Measurements from ENCODE around the gene NMRAL1.

NMRAL1 gene

DNA sequence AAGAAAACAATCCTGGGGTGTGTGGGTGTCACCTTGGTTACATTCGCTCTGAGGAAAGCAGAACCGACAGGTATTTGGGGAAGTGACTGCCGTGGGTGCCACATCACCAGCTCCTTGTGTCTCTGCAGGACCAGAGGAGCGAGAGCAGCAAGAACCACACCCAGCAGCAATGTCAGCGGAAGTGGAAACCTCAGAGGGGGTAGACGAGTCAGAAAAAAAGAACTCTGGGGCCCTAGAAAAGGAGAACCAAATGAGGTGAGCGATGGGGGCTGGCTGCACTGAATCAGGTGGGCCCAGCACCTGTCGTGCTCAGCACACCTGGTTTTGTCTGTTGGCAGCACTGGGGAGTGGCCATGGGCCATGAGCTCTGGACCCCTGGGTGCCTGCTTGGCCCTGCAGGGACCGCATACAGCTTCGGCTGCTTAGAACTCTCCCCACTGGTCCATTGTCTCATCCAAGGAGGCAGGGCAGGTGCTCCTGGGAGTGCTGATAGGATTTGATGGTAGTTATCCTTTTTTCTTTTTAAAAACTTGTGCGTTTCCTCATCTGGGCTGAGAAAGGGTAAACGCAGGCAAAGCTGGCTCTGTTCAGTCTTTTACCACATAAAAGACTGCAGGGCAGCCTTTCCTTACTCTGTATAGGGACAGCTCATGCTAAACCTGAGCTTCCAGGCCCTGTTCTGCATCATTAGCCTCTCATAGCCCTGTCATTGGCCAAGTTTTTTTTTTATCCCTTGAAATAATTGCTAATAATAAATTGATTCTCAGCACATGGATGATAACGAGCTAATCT lies 31.1 kb upstream of the NMRAL1 start:
- DNase-seq: peak in 31 of 56 donors; percentile 17 to 85 (median 53)

GRCh38 chr16:4501071-4501478 lies 26.6 kb upstream of the NMRAL1 start:
- DNase-seq: peak in 5 of 56 donors; percentile 16 to 40 (median 26)

DNA sequence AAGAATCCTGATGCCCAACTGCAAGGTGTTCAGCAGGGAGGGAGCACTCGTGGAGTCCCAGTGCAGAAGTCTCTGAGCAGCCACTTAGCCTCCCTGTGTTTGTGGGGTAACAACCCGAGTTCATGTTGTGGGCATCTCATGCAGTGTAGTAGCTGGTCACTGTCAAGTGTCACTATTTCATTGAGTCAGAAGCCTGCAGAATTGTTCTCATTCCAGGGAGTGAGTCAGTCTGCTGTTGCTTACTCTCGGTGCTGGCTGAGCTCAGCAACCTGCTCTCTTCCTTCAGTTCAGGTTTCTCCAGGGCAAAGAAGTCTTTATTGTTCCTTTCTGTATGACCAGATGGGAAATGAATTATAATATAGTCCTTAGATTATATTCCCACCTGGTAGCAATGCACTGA lies 25.8 kb upstream of the NMRAL1 start:
- DNase-seq: peak in 13 of 56 donors; percentile 14 to 61 (median 28)

GRCh38 chr16:4499196-4499555 lies 24.8 kb upstream of the NMRAL1 start:
- DNase-seq: no peak

DNA sequence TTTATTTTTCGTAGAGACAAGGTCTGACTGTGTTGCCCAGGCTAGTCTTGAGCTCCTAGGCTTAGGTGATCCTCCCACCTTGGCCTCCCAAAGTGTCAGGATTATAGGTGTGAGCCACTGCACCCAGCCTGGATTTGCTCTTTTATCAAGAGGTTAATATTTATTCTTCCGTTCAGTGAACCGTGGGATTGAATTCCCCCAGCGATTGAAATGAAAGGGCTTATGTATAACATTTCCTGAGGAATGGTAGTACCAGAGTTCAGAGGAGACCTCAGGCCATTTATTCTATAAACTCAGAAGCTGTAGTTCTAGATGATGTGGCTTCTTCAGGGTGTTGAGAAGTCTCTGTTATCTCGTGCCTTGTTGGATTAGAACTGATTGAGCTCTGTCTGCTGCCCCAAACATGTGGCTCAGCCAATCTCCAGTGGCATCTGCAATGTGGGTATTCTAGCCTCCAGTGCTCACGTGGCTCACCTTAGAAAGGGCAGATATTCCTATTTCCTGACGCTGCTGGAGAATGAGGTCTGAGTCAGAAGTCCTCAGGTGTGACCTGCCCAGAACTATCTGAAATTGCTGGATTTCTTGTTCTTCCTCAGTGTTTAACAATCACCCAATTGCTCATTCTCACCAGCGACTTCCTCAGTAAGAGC lies 24.2 kb upstream of the NMRAL1 start:
- DNase-seq: no peak

DNA sequence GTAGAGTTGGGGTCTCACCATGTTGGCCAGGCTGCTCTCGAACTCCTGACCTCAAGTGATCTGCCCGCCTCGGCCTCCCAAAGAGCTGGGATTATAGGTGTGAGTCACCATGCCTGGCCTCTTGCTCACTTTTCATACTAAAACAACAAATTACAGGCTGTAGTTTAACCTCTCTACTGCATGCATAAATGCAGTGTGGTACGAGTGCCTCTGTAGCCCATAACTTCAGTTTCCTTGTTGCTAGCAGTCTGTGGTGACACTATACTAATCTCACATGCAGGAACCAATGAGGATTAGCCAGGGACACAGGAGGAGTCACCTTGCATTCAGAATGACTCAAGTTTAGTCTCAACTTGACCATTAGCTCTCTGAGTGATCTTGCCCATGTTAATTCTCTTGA lies 21.9 kb upstream of the NMRAL1 start:
- DNase-seq: no peak

- DNase-seq: no peak
Observed at GRCh38 chr16:4495766-4496165, 21.3 kb upstream of the NMRAL1 start.

- DNase-seq: no peak
Observed at GRCh38 chr16:4494746-4495490, 20.5 kb upstream of the NMRAL1 start.

DNA sequence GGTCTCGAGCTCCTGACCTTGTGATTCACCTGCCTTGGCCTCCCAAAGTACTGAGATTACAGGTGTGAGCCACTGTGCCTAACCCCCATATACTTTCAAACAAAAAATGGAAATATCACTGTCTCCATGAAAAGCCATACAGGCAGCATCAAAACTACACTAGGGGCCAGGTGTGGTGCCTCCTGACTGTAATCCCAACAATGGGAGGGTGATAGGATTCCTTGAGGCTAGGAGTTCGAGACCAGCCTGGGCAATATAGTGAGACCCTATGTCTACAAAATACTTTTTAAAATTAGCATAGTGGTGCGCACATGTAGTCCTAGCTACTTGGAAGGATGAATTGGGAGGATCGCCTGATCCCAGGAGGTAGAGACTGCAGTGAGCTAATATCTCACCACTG lies 17.5 kb upstream of the NMRAL1 start:
- DNase-seq: no peak

DNA sequence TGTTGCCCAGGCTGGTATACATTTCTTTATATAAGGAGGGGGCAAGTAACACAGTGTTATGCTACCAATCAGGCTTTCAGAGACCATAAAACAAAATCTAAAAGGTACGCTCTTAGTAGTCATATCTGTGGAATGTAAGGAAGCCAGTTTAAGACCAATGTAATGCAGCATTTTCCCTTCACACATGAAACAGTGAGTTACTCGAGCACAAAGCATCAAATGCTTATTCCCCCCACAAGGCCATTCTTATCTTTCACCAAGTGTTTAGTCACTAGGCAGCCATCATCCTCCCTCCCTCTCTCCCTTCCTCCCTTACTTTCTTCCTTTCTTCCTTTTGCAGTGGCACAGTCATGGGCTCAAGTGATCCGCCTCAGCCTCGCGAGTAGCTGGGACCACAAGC lies 14.6 kb upstream of the NMRAL1 start:
- no peak for DNase-seq

GRCh38 chr16:4488499-4488967 lies 14.1 kb upstream of the NMRAL1 start:
- no peak for DNase-seq

DNA sequence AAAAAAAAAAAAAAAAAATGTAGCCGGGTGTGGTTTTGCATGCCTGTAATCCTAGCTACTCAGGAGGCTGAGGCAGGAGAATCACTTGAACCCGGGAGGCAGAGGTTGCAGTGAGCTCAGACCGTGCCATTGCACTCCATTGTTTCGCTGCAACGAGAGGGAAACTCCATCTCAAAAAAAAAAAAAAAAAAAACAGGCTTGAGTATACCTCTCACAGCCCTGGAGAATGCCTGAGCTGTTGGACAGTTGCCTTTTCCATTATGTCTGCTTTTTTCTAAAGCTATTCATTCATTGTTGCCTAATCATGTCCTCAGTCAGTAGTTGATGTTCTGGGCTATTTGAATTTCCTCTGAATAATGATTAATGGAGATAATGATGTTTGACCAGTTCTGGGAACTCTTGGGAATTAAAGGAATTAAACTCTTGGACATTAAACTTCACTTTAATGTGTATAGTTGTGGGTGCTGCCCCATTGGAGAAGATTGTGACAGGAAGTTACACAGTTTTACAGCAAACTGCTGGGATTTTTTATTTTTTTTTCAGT lies 13.6 kb upstream of the NMRAL1 start:
- DNase-seq: no peak

- DNase-seq: no peak
Observed at GRCh38 chr16:4486126-4486893, 11.9 kb upstream of the NMRAL1 start.

GRCh38 chr16:4481963-4482362 lies 7.5 kb upstream of the NMRAL1 start:
- no peak for DNase-seq

DNA sequence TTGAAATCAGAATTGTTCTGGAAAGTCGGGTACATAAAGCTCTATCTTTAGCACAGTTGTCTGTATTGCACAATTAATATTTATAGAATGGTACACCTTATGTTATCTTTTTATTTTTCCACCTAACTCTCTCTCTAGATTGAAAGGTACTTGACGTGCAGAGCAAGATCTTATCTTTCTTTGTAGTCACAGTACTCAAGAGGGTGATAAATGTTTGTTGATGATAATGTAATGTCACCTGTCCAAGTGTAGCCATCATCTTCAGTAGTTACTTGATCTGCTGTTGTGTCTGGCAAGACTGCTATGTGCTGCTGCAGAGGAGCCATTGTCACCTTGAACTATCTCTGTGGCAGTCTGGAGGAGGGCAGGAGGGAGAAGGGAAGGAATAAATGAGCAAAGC lies 7.1 kb upstream of the NMRAL1 start:
- no peak for DNase-seq

DNA sequence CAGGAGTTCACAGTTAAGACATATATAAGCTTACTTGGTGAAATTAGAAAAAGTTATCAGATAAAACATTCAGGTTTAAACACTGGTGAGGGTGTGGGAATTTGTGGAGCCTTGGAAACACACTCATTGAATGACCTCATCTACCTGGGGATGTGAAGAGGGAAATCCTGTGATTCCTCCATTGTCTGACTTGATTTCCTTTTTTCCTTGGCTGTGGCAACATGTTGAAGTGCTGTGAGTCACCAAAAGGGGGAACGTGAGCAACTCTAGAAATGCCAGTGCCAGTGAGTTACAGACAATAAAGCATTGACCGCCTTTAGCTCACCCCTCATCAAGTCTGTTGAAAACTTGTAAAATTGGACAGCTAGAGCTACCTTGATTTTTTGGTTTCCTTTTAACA lies 3.5 kb upstream of the NMRAL1 start:
- DNase-seq: peak in 1 of 56 donors; percentile 8

DNA sequence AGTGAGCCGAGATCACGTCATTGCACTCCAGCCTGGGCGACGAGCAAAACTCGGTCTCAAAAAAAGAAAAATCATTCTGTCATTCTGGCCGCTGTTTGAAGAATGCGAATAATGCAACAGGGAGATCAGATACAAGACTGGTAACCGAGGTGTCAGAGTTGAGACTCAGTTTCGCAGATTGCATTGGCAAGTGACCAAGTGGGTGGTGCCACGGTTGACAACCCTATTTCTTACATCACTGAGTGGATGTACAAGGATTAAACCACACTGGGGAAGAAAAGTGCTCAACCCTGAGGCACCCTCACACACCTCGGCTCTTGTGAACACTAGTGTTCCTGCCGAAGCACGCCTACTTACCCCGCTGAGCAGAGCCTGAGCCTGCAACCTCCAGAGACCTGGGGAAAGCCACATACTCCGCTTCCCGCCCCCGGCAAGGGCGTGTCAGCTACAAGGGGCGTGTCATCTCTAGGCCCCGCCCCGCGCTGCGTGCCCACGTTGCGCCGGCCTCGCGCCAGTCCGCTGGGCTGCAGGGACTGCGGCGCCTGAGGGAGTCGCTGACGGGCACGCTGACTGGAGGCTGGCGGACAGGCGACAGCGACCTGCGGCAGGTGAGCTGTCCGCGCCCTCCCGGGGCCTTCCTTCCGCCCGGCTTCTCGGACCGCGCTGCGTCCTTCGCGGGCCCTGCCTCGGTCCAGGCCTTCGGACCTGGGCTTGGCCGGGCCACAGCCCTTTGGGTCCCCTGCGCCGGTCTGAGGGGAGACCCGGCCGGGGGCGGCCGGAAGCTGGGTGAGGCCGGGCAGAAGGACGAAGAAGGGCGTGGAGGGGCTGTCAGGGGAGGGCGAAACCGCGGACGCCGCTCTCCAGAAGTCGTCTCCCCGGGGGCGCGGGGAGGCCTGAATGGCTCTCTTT lies 1.7 kb upstream of the NMRAL1 start, which contains the start of gene HMOX2:
Gene HMOX2 (plus strand): TSS at position 519 of the 909 bp plus-strand sequence. CDS start 29,127 bp downstream, outside the sequence.
- peak in 55 of 56 donors; percentile 51 to 96 (median 90) for DNase-seq

DNA sequence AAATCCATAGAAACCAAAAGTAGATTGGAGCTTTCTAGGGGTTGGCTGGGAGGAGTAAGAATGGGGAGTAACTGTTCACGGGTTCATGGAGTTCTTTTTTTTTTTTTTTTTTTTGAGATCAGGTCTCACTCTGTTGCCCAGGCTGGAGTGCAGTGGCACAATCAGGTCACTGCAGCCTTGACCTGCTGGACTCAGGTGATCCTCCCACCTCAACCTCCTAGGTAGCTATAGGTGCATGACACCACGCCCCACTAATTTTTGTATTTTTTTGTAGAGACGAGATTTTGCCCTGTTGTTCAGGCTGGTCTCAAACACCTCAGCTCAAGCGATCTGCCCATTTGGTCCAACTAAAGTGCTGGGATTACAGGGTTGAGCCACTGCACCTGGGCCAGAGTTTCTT lies 1.5 kb downstream of the NMRAL1 start:
- DNase-seq: no peak

DNA sequence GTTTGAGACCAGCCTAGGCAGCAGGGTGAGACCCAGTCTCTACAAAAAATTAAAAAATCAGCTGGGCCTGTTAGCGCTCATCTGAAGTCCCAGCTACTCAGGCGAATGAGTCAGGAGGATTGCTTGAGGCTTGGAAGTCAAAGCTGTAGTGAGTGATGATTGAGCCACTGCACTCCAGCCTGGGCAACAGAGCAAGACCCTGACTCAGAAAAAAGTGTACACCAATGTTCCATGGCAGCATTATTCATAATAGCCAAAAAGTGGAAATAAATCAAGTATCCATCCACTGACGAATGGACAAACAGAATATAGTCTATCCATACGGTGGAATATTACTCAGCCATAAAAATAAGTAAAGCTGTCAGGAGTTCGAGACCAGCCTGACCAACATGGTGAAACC lies 2.6 kb downstream of the NMRAL1 start:
- no peak for DNase-seq

DNA sequence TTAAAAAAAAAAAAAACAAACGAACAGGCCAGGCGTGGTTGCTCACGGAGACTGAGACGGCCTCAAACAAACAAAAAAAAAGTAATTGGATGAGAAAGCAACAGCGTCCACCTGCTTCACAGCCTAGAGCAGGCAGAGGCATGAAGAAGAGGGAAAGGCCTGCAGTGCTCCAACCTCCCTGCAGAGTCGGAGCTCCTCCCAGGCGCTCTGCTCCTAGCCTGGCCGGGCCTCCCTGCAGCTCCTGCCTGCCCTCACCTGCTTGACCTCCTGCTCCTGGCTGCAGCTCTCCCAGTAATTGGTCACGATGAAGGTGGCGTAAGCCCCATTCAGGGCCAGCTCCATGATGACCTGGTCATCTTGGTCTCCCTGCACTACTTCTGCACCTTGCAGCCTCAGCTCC lies 5.5 kb downstream of the NMRAL1 start:
- no peak for DNase-seq

Measured in nucleus accumbens (tissue), 56 donors.